Metanephros (tissue), 1 donor: ENCODE data around the gene ACSS2. TPM values are rescaled to one million over a fixed set of nuclear protein-coding genes. Genes with fewer than 3 reads are reported as not detected.

Experiments
- total RNA-seq: library from RNA; depleted of rRNA; stranded (reverse); fragments of >200 nt; gene quantifications from one replicate; pipeline ENCODE4 v1.2.3, GENCODE V29; 2014

ACSS2 gene
- total RNA-seq = 38.5 TPM

DNA sequence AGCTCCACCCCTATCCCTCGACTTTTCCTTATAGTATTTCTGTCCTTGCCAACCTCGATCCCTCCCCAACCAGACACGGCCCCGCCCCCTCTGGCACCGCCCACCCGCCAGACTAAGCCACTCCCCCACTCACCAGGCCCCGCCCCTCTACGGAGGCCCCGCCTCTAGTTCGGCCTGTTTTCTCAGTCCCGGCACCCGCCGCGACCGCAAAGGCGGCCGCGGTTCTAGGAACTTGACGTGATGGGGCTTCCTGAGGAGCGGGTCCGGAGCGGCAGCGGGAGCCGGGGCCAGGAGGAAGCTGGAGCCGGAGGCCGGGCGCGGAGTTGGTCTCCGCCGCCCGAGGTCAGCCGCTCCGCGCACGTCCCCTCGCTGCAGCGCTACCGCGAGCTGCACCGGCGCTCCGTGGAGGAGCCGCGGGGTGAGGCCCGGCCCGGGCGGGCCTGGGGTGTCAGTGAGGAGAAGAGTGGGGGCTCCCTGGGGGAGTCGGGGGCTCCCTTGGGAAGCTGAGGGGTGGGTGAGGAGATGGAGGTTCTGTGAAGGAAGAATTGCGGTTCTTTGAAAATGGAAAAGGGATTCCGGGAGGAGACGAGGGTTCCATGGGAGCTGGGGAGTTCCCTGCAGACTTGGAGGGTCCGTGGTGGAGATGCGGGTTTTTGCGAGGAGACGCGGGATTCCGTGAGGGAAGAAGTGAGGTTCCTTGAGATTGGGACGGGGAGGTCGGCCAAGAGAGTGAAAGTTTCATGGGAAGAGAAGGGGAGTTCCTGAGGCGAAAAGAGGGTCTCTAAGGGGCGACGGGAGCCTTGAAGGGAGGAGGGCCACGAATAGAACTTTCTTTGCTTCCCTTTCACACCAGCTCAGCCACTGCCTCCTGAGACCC lies at the start of gene ACSS2:
TSS of gene ACSS2 (plus strand) at position 207 of the 877 bp plus-strand sequence. CDS start at position 241, 34 bp downstream.

DNA sequence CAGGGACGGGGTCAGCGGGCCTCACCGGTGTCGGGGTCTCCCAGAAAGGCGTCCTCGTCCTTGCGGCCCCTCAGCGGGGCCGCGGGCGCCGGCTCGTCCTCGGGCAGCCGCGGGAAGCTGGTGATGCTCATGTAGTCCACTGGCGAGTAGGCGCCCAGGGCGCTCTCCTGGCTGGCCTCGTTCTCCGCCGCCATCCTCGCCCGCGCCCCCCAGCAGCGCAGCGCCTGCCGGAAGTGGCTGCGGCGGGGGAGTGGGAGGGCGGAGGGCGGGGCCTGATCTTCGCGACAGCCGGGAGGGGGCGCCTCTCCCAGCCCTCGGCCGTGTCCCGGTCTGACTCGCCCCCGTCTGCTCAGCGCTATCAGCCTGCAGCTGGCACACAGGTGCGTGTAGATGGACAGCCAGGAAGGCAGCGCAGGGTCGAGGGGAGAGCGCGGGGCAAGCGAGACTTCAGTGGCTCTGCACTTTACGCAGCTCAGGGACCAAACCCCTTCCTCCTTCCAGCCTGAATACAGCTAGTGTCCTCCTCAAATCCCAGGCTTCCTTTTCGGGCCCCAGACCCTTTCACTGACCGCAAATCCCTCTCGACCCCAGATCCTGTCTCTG lies 3.7 kb upstream of the ACSS2 start, which contains the start of gene GGT7:
TSS of gene GGT7 (minus strand) at position 235 of the 603 bp plus-strand sequence. CDS start at position 194, 41 bp downstream.

DNA sequence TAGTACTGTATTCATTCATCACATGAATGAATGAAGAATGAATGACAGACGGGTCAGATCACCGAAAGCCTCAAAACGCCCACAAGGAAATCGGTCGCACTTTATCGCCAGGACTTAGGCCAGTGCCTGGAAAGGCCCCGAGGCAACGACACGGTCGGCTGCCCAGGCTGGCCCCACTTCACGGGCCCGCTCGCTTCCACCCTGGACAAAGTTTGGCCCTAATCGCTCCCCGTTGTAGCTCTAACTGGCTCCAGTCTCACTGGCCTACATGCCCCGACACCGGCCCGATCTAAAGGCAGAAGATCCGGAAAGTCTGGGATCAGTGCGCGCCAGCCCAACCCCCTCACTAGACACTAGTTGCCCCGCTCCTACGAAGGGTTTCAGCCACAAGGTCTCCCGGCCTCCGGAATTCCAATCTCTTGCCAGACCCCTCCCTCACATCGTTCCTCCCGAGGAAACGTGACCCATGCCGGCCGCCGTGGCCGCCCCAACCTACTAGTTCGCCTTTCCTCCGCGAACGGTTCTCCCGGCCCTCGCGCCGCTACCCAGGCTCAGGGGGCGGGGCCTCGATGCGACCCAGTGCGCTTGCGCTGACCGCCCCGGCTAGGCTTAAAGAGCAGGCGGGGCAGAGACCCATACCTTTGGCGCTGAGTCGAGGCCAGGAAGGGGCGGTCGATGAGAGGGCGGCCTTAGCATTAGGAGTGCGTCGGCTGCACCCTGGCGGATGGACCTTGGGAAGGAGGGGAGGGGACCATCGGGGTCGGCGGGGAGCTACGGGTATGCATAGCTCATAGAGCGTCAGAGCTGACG lies 79.0 kb downstream of the ACSS2 start, which contains the start of the genes GSS and MYH7B:
TSS of gene GSS (minus strand) at position 576 of the 810 bp plus-strand sequence. CDS start 3,954 bp downstream, outside the sequence.
TSS of gene MYH7B (plus strand) at position 638 of the 810 bp plus-strand sequence. CDS start 22,138 bp downstream, outside the sequence.

Other genes with a start within 250 kb of the ACSS2 start
- gene PIGU, start 199.5 kb upstream of the ACSS2 start, total RNA-seq = 13.8 TPM
- 6.4 TPM for gene TP53INP2, start 172.3 kb upstream of the ACSS2 start, total RNA-seq
- 18.3 TPM for gene NCOA6, start 51.0 kb upstream of the ACSS2 start, total RNA-seq
- gene GGT7, start 3.8 kb upstream of the ACSS2 start, total RNA-seq = 25.2 TPM
- gene GSS, start 79.2 kb downstream of the ACSS2 start, total RNA-seq = 37.7 TPM
- gene MYH7B, start 79.3 kb downstream of the ACSS2 start, total RNA-seq = 4.0 TPM
- gene TRPC4AP, start 216.2 kb downstream of the ACSS2 start, total RNA-seq = 58.4 TPM